Islet of Langerhans (tissue), 1 donor: ENCODE measurements around the gene AMACR.

Experiments used
- FAIRE-seq: peaks from one replicate; lab custom pipeline; 2011; peaks lifted over from hg19 to GRCh38; lab: Jason Lieb, UNC

The AMACR gene

GRCh38 chr5:33966805-33967204 is 41.0 kb downstream of the AMACR start:
- FAIRE-seq: no peak

GRCh38 chr5:33964132-33964700 is 43.6 kb downstream of the AMACR start:
- no peak for FAIRE-seq

- FAIRE-seq: no peak
Observed at GRCh38 chr5:33958176-33958575, 49.7 kb downstream of the AMACR start.

- no peak for FAIRE-seq
Observed at GRCh38 chr5:33957577-33958150, 50.2 kb downstream of the AMACR start.

GRCh38 chr5:33952175-33952574 is 55.7 kb downstream of the AMACR start:
- peak; percentile 30 for FAIRE-seq

- no peak for FAIRE-seq
Observed at GRCh38 chr5:33944543-33945132, 63.2 kb downstream of the AMACR start.

- FAIRE-seq: no peak
Observed at GRCh38 chr5:33941090-33941489, 66.8 kb downstream of the AMACR start.

GRCh38 chr5:33939556-33940262 is 68.1 kb downstream of the AMACR start:
- FAIRE-seq: no peak

GRCh38 chr5:33938881-33939280 is 69.0 kb downstream of the AMACR start:
- FAIRE-seq: no peak

GRCh38 chr5:33938507-33938796 is 69.4 kb downstream of the AMACR start:
- no peak for FAIRE-seq

GRCh38 chr5:33937707-33938506 is 69.9 kb downstream of the AMACR start:
- no peak for FAIRE-seq

GRCh38 chr5:33937017-33937706 is 70.7 kb downstream of the AMACR start:
- FAIRE-seq: no peak

- FAIRE-seq: no peak
Observed at GRCh38 chr5:33936381-33937016, 71.4 kb downstream of the AMACR start, which contains the start of gene RXFP3. TSS of gene RXFP3 (plus strand) at chr5:33936386. CDS start at chr5:33936741, 355 bp downstream.
